AG08395 (cell line): Measurements from ENCODE around the gene CALD1.
"Not testable (repeated sequence)": the region's sequence is repeated elsewhere in the genome, so short reads cannot be mapped to it uniquely, and the experiment has no call there.

Experiments used
- DNase-seq: peaks from one replicate; pipeline ENCODE4 v3.0.0; 2012; ENCODE audit warnings: mixed read lengths, low spot score

Gene CALD1

DNA sequence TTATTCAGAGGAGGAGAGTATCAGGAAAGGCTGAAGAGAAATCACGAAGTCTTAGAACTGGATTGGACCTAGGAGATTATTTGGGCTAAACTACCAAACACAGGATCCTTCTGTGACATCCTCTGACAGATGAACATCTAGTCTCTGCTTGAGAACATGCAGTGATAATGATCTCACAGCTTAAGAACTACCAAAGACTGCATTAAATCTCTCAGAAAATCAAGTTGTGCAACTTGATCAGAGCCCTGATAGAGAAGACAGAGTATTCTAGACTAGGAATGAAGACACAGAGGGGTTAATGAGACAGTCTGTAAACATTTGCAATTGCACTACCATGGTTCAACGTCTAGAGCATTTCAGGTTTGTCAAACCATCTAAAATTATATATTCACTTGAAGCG lies 169.7 kb downstream of the CALD1 start:
- DNase-seq, result no peak

DNA sequence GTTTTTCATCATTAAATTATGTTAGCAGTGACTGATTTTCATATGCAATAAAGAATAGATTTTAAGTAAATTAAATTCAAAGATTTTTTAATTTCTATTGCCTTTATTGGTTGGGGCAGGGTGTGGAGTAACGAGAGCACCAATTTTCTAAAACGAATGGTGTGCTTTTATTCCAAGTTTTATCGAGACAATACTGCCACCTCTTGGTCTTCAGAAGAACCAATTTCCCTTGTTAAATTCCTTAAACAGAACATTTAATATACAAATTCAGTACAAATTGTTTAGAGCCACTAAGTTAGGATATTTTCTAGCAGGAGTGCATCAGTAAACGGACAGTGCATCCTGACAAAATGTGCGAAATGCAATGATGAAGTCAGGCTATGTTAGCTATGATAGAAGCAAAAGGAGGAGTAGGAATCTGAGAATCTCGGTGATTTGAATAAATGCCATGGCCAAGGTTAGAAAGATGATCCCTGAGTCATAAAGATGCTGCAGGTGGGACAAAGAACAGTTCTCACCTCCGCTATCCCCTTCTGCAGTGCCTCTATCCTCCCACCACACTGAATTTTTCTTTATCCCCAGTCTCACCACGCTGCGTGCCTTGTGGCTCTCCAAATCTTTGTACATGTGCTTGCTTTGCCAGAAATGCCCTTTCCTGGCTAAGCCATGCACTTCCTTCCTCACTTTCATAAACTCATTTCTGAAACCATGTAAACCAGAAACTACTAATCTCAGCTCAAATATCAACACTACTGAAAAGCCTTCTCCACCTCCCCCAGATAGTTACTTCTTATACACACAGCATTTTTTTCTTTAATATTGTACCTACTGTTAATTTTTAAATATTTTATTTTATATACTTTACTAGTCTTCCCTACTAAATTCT lies 175.0 kb downstream of the CALD1 start:
- DNase-seq, result peak; percentile 20

DNA sequence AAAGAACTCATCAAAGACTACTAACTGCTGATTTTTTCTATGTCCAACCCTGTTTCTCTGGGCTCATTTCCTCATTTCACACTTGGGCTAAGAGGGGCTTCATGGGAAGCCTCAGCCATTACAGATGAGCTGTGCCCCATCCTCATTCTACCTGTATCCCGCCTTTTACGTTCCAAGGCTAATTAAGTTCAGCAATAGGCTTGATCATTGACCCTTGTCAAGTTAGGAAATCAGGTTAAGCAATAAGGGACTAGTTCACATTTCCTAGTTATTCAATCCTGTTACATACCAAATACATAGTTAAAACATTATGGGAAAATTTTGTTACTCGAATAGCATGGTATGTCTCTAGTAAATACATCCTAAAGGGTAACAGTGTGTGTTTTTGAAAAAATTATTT lies 177.6 kb downstream of the CALD1 start:
- no peak for DNase-seq

DNA sequence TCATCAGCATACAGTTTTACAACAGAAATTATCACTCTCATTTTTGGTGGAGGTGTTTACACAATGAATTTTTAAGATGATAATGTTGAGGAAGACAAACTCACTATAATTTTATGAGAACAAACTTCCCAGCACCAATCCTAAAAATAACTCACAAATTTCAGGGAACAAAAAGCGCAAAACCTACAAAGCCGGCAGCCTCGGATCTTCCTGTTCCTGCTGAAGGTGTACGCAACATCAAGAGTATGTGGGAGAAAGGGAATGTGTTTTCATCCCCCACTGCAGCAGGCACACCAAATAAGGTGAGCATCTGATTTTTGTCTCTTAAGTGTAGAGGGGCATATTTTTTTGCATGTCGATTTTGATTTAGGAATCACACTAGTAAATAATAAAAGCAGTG lies 180.4 kb downstream of the CALD1 start:
- no peak for DNase-seq

DNA sequence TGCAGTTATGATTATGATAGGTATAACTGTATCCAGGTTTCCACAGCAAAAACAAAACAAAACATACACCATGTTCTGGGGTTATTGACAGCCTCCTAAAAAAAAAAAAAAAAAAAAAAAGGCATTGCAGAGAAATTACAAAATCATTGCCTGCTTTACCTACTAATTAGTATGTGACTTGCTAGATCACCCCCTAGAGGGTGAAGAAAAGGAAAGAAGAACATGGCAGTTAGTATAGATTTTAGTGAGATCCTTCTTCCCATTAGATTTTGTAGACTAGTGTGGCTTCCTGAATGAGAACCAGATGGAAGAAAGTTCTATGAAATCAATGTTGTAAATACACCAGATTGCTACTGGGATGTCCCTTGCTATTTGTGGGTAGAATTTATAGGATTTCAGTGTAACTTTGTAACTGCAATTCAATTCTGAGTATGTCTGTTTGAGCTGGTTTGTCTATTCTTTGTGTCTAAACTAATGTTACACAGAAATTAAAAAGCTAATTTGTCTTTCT lies 182.9 kb downstream of the CALD1 start:
- no peak for DNase-seq

DNA sequence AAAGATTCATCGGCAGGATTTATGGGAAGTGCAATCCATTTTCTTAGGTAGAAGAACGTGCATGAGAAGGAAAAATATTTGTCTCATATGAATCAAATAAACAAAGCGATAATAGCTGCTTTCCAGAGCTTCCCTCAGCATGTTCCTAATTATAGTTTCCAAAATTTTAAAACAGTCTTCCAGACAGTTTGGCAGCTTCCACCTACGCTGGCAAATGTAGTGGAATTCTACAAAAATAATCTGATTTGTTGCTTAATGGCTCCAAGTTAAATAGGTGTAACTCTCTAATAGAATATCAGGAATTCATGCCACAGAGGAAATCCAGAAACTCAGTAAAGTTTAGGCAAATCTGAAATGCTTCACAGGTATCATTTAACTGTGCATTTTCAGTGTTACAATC lies 183.6 kb downstream of the CALD1 start:
- DNase-seq, result no peak

DNA sequence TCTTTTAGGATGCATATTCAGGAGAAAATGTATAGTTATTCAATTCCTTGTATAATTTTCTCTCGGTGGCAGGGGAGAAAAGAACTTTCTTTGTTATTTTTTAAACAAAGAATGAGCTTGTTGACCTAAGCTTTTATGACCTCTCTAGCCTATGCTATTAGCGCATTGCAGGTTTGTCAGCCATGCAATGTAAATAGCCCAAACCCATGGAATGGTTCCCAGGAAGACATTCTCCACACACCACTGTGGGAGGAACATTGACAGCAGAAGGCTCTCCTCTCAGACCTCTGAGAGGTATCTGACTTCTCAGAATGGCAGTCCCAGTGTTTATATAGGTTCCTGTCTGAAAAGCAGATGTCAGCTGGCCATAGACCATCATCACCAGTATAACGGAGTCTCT lies 187.3 kb downstream of the CALD1 start:
- DNase-seq, result no peak

DNA sequence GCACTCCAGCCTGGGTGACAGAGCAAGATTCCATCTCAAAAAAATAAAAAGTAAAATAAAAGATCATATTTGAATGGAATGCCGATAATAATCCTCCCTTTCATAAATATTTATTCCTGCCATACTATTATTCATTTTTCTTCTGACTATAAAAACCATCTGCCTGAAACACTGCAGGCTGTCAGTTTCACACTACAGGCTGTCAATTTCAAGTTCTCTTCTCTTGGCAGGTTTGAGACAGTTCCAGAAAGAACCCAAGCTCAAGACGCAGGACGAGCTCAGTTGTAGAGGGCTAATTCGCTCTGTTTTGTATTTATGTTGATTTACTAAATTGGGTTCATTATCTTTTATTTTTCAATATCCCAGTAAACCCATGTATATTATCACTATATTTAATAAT lies 188.7 kb downstream of the CALD1 start:
- DNase-seq, result no peak

DNA sequence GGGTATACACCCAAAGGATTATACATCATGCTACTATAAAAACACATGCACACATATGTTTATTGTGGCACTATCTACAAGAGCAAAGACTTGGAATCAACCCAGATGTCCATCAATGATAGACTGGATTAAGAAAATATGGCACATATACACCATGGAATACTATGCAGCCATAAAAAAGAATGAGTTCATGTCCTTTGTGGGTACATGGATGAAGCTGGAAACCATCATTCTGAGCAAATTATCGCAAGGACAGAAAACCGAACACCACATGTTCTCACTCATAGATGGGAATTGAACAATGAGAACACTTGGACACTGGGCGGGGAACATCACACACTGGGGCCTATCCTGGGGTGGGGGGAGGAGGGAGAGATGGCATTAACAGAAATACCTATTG lies 202.2 kb downstream of the CALD1 start:
- not testable (repeated sequence) for DNase-seq

DNA sequence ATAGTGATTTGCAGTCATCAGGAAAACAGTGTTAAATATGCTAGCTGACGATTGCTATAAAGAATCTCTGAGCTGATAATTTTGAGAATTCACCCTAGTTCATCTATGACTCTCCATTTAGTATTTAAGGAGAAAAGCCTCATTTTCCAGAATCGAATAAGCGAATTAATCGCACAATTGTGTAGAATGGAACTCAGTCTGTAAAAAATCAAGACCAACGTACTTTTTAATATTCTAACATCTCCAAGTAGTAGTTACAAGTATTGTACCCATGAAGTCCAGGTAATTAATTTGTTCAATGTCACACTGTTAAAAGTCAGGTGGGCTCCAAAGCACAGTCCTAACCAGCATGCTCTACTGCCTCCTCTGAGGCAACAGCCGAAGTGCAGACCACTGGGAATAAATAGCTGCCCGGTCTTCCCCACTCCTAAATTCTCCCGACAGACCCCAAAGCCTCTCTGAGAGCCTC lies 206.5 kb downstream of the CALD1 start:
- DNase-seq, result no peak

DNA sequence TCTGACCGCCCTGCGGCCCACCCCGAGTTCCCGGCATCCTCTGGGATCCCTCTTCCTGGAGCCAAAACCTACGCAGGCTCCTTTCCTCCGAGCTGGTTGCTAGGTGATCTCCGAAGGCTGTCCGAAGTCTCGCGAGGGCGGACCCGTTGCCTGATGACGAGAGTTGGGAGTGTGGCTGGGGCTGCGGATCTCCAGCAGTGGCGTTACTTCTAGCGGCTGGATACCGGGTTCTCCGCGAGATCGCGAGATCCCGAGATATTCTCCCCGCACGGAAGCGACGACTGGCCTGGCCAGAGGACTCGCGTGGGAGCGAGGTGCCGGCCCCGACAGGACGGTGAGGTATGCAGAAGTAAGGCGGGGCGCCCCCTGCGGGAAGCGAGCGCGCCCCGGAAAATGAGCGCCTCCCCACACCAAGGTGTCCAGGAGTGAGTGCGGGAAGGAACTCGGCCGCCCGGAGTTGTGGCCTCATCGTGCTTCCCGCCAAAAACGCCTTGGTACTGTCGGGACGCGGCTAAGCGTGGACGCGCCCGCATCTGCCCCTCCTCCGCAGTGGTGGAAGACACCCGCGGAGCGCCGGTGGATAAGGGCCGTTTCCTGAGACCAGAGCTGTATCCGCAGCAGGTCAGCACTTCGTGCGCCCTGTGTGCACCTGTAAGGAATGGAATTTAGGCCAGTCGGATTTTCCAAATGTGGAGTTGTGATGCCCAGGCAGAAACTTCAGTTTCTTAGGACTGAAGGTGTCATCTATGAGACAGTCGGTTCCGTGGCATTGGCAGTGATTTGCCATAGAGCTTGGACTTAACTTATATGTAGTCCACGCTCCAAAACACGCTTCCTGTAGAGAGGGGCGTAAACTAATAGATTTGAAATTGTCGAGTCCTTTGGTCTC lies 207.2 kb downstream of the CALD1 start, which contains the start of gene AGBL3:
TSS of gene AGBL3 (plus strand) at position 146 of the 889 bp plus-strand sequence. CDS start 1,426 bp downstream, outside the sequence.
- peak; percentile 97 for DNase-seq

DNA sequence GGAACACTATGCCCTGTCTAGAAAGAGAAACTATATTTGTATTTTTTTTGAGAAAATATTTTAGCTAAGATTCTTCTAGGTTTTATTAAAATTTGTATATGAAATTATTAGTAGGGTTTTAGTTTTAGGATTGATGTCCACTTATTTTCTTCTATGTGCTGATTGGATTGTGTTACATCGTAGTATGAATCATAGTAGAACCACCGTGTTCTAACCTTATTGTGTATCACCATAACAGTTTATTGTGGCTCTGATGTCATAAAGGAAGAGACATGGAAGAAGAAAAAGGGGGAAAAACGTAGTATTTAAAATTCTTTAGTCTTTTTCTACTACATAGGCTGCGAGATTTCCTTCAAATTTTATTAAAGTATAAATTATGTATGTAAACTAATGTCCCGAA lies 208.7 kb downstream of the CALD1 start:
- no peak for DNase-seq

DNA sequence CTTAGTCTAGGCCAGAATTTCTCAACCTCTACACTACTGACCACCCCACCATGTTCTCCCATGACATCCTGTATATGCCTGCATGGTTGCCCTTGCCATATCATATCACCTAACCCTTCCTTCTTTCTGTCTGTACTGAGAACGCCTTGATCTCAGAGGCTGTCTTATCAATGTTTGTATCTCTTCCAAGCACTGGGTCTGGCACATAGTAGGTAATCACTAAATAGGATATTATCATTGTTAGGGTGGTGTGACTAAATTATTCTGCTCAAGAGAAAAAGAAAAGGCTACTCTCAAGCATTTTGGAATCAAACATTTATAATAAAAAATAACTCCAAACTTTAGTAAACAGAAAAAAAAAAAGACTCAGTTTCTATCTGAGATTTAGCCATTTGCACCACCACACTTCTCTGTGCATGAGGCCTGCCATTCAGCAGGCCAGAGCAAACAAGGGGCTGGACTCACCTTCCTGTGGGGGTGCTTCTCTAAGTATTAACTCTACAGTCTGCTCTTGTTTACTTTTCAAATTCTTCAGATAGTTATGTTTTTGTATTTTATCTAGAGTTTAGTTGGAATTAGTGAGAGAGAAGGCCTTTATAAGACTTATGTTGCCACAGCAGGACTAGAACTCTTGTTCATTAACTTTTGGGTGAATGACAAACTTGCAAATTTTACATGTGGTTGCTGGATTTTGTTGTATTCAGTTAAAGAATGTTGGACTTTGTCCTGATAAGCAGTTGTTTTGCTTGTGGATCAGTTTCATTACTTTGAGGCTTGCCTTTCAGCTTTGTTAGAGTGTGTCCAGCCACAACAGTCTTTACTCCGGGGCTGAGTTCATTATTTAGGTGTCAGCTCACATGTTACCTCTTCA lies 212.3 kb downstream of the CALD1 start:
- DNase-seq, result no peak

DNA sequence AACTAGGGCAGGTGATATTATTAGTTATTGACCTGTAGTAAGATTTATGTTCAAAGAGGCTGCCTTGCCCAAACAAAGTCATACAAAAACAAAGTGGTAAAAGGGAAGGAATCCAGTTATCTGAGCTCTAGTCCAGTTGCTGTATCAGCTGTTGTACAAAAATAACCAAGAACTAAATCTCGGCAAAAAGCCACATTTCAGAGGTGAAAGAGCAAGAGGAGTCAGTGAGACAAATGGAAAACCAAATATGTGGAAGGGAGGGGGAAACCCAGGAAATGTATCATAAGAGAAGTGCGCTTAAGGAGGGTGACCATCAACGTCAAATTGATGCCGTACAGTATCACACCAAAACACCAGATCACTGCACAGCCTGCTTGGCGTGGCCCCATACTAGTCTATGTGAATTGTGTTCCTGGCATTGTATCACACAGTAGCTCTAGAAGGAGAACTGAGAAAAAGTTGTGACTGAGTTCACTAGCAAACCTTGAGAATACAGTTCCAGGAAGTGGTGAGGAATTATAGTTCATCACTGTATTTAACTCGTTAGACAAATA lies 213.3 kb downstream of the CALD1 start:
- no peak for DNase-seq

DNA sequence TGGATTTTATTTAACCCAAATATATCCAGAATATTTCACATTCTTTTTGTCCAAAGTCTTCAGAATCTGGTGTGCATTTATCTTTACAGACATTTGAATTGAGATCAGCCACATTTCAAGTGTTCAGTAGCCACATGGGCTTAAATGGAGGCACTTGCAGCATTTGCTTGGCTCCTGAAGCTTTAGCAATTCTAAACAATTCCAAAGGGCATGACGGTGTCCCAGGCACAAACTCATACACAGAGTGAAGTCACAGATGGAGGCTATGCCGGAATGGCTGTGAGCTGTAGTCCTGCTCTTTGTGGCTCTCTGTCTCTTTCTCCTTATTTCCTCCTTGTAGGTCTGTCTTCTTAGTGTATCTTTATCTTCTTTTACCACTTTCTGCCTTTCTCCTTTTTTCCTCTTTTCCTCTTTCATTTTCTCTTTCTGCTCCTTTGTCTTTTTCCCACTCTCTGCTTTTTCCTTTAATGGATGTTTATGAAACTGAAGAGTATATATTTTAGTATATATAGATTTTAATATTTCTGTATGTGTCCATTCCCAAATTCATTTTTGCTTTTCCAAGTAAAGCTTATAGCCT lies 214.5 kb downstream of the CALD1 start:
- DNase-seq, result no peak

DNA sequence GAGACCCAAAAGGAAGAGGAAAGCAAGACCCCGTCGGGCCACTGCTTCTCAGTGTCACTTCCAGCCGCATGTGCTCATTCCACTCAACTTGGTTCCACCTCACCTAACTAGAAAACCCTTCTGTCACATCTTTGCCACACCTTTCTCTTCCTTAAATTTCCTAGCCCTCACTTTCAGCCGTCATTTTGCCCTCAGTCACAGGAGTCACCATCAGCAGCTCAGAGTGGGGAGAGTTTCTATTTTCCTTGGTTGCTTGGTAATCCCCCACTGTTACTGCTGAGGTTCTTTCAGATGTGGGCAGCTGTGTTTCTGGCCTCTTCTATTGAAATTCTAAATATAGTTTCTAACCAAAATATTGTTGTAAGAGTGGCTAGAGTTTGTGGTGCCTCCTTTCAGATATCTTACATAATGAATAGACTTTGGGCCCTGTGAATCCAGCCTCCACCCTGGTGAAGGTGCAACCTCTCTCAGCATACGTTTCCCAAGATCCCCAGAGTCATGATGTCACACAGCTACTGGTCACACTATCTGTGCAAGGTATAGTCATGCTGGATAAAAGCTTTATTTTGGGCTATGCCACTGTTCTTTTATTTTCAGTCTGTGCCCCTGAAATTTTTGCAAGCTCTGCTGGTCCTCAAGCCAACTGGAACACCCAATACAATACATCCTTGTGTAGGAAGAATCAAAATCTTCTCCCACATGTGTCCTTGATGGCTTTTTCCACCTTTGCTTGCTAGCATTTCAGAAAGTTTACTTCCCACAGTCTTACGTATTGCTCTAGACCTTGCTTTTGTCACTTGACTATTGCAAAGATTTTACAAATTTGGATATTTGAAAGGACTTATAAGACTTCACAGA lies 216.0 kb downstream of the CALD1 start:
- no peak for DNase-seq

DNA sequence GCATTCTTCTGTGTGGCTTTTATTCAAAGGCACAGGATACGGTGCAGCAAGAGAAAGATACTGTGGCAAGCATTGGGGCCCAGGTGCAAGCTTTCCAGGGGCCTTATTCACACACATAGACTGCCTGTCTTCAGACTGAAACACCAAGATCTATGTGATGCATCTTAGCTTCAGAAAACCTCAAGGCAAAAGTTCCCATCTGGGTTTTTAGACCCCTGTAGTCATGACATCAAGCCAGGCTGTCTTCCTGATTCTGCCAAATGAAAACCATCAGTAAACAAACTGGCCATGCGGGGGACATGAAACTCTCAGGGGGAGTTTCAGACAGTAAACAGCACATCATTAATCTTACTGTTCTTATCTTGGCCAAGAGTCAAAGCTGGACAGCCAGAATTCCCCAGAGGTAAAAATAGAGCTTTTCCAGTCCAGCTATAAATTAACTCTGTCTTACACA lies 216.7 kb downstream of the CALD1 start:
- DNase-seq, result no peak

DNA sequence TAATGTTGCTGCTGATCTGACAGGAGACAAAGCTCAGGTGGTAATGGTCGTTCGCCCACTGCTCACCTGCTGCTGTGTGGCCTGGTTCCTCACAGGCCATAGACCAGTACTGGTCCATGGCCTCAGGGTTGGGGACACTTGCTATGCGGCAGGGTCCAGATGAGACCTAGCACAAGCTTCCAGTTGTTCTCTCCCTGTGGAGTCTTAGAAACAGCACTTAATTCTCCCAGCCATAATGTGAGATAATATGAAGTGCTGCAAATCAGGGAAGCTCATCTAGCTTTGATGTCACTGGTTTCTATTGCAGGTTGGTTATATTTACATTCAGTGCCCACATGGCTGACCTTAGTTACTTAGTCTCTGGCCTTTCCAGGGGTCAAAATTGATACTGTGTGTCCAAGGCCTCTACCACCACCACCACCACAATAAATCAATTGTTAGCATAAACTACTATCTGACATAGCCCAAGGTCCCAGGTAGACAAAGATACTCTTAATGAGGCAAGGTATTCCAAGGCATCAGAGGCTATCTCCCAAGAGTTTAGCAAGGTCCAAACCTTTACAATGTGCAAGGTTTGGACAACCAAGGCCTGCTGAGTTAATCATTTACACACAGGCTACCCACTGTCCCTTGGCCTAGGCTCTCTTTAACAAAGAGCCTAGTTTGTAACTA lies 217.9 kb downstream of the CALD1 start:
- DNase-seq, result no peak

DNA sequence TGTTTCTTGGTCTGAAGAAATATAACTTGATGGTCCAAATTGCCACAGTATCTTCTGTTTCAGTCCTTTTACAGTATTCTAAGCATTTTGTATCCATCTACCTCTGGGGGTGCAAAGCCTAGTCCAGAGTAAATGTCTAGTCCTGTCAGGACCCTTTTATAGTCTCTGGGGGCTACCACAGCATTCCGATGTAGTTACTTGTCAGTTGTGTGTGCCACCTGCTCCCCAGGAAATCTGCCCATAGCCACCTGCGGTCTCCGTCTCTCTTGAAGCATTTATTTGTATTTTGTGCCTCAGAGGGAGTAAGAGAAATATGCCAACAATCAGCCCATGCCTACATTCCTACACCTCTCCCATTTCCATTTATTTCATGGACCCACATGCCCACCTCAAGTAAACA lies 219.7 kb downstream of the CALD1 start:
- DNase-seq, result no peak
